ENCODE data around the gene RGS6.

RGS6 gene

DNA sequence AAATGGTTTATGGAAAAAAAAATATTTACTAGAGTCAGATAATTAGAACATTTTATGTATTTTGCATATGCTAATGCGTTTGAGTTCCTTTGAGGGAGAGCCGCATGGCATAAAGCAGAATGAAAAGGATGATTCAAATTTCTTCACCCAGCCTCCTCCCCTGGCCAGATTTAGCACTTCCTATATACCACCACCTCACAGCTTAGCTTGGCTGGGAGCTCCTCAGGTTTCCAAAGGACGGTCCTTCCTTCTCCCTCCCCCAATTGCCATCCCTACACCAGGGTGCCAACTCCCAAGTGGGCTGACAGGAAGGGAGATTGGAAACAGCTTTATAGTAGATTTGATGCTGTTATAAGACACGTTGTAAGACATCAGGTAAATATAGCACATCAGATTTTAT, 157.4 kb downstream of the RGS6 start:
- no peak for DNase-seq

DNA sequence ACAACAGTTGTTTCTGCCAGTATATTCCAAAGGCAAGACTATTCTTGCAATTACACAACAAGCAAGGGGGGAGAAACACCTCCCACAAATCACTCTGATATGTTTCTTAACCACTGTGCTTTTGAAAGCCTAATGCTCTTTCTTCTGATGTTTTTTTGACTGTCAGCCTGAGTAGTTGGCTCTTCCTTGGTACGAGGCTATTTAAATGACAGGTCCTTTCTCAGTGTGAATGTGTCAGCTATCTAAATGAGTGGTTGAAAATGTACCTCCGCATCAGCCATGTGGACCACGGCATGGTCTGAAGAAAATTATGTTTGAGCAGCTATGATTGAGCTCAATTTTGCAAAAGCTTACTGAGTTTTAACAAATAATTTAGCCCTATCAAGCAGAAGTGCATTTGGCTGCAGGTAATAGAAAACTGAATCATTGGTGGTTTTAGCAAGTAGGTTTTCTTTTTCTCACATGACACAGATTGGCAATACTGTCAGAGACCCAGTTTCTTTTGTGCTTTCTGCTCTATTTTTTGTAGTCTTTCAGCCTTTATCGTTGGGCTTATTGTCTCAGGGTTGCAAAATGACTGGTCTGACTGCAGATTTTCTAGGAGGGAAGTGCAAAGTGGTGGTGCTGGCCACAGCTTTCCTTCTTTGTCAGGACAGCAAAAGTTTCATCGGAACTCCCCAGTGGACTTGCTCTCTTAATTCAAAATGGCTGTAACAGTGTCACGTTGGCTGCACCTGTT, 162.8 kb downstream of the RGS6 start:
- DNase-seq = no peak

DNA sequence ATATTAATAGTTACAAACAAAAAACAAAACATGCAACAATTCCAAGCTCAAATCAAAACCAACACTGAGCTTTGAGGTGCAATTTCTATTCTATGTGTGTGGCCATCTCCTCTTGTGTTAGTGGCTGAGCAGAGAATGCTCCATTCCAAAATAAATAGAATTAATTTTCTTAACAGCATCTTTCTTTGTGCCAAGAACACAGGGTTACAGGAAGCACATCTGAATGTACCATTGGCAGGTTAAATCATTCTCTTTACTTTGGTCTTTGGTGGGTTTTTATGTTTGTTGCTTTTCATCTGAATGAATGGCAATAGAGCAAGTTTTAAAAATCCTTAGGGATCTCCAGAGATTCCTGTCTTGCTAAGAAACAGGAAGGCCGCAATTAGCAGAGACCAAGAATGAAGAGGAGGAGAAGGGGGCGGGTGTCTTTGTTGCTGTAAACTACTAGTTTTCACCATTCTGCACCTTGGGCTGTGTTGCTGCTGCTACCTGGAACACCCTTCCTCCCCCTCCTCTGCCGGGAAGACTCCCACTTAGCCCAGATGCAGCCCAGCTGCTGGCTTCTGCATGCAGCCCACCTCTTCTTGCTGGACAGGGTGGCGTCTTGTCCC, 165.0 kb downstream of the RGS6 start:
- no peak for DNase-seq

- no peak for DNase-seq
Measured at GRCh38 chr14:72098210-72098609, 166.0 kb downstream of the RGS6 start.

DNA sequence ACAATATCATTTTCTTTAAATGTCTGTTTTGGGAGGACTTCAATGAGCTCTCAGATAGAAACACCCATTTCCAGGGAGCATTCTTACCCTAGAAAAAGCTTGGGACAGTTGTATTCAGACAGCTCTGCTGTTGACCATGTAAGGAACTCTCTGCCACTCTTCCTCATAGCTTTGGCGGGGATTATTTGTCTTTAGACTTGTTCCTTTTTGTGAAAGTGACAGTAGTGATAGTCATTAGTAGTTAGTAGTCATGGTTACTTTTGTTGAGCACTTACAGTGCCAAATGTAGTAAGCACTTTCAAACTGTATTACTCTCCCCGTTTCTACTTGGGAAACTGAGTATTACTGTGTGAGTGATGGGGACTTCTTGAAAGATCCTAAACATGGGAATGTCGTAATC, 167.3 kb downstream of the RGS6 start:
- DNase-seq = no peak

- DNase-seq = peak; percentile 62
Measured at GRCh38 chr14:72104011-72104613, 171.9 kb downstream of the RGS6 start.

DNA sequence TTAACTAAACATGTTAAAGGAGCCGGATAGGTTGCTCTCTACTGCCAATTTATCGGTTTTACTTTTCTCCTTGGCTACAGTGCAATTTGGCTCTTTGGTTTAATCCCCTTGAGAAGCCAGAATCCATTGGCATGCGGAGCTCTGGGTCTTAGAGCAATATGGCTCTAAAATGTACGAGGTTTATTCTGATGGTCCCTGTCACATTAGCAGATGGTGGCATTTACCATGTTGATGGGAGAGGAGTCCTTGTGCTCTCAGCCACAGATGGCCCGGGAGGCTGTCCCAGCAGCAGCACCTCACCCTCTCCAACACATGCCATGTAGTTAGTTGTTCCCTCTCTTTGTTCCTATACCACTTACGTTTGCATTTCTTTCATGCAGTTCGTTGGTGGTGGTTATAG, 179.7 kb downstream of the RGS6 start:
- no peak for DNase-seq

- no peak for DNase-seq
Measured at GRCh38 chr14:72118841-72119240, 186.6 kb downstream of the RGS6 start.

DNA sequence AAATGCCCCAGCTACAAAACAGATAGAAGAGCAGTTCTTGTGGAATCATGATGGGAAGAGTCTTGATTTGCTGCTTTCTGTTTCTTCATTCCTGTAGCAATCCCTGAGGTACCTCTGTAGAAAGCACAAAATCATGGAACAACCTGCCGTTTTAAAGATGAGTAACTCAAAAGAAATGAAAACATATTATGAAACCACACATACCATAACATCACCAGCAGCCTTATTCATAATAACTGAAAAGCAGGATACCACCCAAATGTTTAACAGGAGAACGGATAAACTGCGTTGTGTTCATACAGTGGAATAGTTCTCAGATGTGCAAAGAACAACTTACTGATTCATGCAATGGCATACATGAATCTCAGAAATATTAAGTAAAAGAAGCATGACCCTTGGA, 188.1 kb downstream of the RGS6 start:
- DNase-seq = no peak

GRCh38 chr14:72123755-72124154, 191.5 kb downstream of the RGS6 start:
- DNase-seq = no peak

GRCh38 chr14:72124171-72124570, 191.9 kb downstream of the RGS6 start:
- no peak for DNase-seq

GRCh38 chr14:72126091-72126490, 193.9 kb downstream of the RGS6 start:
- DNase-seq = no peak

DNA sequence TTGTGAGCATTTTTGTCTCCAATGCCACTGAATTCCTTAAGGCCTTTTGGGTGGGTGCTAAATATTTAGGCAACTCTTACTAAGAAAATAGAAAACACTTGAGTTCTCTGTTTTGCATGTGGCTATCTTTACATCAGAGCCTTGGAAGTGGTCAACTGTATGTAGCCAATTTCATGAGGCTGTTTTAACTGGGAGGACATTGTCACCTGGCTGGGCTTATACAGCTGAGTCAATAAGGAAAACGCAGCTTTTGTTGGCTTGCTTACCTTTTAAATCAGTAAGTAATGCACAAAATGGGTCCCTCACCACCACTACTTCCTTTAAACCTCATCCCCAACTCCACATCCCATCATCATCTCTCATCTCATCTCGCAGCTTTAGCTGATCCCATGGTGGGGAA, 194.3 kb downstream of the RGS6 start:
- no peak for DNase-seq

- DNase-seq = no peak
Measured at GRCh38 chr14:72128629-72129028, 196.4 kb downstream of the RGS6 start.

DNA sequence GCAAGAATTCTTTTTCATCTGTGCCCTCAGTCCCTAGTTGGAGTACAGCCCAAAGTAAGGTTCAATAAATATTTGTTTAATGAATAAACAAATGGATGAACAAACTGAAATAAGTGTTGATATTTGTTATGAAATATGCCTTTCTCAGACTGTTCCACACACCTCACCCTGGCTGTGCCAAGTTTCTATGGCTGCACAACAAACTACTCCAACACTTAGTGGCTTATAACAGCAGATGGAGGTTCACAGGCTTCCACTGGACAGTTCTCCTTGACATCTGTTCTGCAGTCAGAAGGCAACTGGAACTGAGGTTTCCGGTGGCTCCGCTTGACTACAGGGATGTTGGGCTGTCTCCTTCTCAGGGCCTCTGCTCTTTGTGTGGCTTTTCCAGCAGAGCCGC, 197.1 kb downstream of the RGS6 start:
- DNase-seq = no peak

- DNase-seq = no peak
Measured at GRCh38 chr14:72141084-72141483, 208.9 kb downstream of the RGS6 start.

GRCh38 chr14:72142328-72142727, 210.1 kb downstream of the RGS6 start:
- no peak for DNase-seq

DNA sequence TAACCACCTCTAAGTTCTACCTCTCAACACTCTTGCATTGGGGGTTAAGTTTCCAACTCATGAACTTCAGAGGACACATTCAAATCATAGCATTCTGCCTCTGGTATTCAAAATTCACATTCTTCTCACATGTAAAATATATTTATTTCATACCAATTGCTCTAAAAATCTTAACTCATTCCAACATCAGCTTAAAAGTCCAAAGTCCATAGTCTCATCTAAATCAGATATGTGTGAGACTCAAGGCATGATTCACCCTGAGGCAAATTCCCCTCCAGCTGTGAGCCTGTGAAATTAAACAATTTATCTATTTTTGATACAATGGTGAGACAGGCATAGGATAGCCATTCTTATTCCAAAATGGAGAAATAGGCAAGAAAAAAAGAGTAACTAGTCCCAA, 214.0 kb downstream of the RGS6 start:
- no peak for DNase-seq

DNA sequence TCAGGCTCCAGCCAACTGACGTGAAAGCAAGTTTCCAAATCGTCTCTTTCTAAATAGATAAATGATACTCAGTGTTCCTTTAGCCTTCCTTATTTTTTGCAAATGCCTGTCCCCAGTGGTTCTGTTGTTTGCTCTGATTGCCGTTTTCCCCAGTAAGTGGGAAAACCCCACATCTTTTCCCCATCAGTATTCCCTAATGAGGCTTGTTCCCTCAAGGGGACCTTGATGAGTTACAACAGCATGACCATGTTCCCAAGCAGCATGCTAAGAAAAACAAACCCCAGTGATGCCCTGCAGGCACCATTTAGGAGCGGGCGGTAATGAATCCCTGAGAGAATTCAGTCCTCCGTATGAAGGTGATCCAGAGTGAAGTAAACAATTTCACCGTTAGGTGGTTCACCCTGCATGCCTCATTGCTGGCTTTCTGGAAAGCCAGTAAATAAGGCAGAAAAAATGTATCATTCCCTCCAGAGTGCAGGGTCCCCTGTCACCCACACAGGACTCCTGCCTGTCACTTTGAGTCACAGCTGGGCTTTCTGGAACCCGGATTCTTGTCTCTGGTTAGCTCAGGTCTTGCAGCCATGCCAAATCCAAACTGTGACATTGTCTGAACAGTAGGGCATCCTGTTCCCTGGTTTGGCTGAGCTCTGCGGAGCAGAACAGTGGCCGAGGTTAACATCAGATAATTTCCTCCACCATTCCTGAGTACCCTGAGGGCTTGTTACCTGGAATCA, 222.6 kb downstream of the RGS6 start:
- DNase-seq = no peak

DNA sequence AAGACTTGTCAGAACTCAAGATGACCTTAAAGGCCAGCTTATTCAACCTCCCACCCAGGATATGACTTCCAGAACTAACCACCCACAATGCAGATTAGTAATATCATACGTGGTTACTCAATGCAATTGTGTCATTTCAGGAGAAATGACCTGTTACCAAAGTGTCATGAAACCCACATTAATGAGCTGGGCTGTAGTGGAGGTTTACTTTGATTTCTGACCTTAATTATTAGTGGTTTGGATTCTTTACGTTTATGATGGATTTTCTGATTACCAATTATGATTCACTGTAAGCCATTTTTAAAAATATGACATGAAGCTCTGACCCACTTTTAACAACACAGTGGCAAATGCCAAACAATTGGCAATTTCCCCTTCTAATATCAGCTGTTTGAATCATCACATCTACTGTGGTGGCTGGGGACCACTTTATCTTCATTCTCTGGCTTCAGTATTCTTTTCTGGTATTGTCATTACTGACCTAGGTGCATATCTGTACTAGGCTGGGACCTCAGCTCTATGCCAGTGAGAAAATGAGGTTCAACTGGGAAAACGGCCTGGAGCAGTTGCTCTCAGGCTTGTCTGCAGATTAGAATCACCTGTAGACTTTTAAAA, 223.3 kb downstream of the RGS6 start:
- no peak for DNase-seq

- no peak for DNase-seq
Measured at GRCh38 chr14:72164420-72165228, 232.4 kb downstream of the RGS6 start.

GRCh38 chr14:72165229-72165698, 233.0 kb downstream of the RGS6 start:
- DNase-seq = no peak
